GM19395 (cell line): ENCODE data around the gene SNHG17.

Experiments
- ATAC-seq: cut with Tn5 transposase; IDR thresholded peaks from one replicate; pipeline ENCODE4 v1.9.1; 2021; ENCODE audit warnings: mild to moderate bottlenecking, moderate library complexity; ENCODE audit not compliant: unreplicated experiment

The SNHG17 gene

GRCh38 chr20:38377039-38377685 is 58.0 kb downstream of the SNHG17 start:
- no peak for ATAC-seq

GRCh38 chr20:38373898-38374297 is 61.2 kb downstream of the SNHG17 start:
- ATAC-seq, result no peak

- ATAC-seq, result no peak
Observed at GRCh38 chr20:38373231-38373867, 61.8 kb downstream of the SNHG17 start.

GRCh38 chr20:38372806-38373205 is 62.3 kb downstream of the SNHG17 start:
- no peak for ATAC-seq
